ENCODE data around the gene NFIA. TPM values are rescaled to one million over a fixed set of nuclear protein-coding genes. Genes with fewer than 3 reads are reported as not detected.

Gene NFIA
- total and polyA plus RNA-seq, 10 of the 15 experiments (the other 5 are each of a cell fraction or from before 2014, with no cell fraction given), result 0.10 to 0.16 TPM; not detected in 8

DNA sequence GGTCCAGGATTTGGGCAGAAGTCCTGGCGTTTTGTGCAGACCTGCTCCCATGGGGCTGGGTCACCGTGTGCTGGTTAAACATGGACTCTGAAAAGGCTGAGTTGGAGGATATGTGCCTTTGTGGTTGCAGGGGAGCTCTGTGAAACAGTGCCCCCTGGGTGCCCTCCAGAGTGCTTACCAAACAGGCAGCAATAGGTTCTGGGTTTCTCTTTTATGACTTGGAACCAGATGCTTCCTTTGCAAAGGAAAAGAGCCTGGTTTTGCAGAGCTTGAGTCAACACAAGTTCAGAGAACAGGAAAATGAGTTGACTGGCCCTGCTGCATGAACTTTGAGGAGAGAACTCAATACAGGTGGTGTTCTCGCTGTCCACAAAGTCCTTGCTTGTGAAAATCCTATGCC lies 353.7 kb downstream of the NFIA start:
- CTCF ChIA-PET, result no interaction called here
- Histone ChIP-seq H3K27me3 (replicated peaks in 1 of 2; ENCODE audit: control insufficient read depth in 2 of 2, insufficient read depth in 2 of 2, low read length in 1 of 2) (no peaks in the 10 kb centered on the region; a peak in 1 of 4 replicates), H3K79me2 (ENCODE audit: control insufficient read depth, insufficient read depth, low read length) (no peaks in the 10 kb centered on the region), H3K4me2 (ENCODE audit: control insufficient read depth, insufficient read depth) (no peak overlapping the region), H3K9me3 (replicated peaks; ENCODE audit: control insufficient read depth, insufficient read depth, low read length) (no peaks in the 10 kb centered on the region), H3K4me1 (ENCODE audit: control insufficient read depth, insufficient read depth, low read length) (peaks cover 3% of the 10 kb centered on the region; the same call in 1 of the 2 replicates), H3K36me3 (ENCODE audit: control insufficient read depth in 2 of 2, insufficient read depth in 2 of 2, low read length in 1 of 2) (no peaks in the 10 kb centered on the region), H3K4me3 (no peak overlapping the region), H3K9ac (ENCODE audit: control insufficient read depth, insufficient read depth, low read length) (no peak overlapping the region), H3K27ac (ENCODE audit: control insufficient read depth, insufficient read depth) (no peak overlapping the region), H2AFZ (ENCODE audit: control insufficient read depth, low read depth, low read length) (no peak overlapping the region), H4K20me1 (ENCODE audit: control insufficient read depth, insufficient read depth) (no peaks in the 10 kb centered on the region)
- TF ChIP-seq RB1 (IDR thresholded peaks at IDR 0.05; ENCODE audit: borderline replicate concordance) (no peak), ZNF217 (IDR thresholded peaks at IDR 0.05) (no peak), MEF2B (IDR thresholded peaks at IDR 0.05; ENCODE audit: partially characterized antibody, poor library complexity, severe bottlenecking) (no peak), CTCF (IDR thresholded peaks at IDR 0.05 in 2 of 3, conservative IDR thresholded peaks at IDR 0.05 in 1 of 3; ENCODE audit: control insufficient read depth in 2 of 3, extremely low read depth in 1 of 3, insufficient read depth in 1 of 3, low read depth in 3 of 3, low read length in 3 of 3) (peak in 2 of 3 experiments; percentile 1 to 12; a peak in 1 of 6 replicates)
- FAIRE-seq (no peak), DNase-seq (ENCODE audit: low read depth, low spot score) (no peak), ATAC-seq (no peak)
- in situ Hi-C loops (cut with MboI), result no loop called here
- POLR2A ChIA-PET, result no interaction called here
- SMC1A ChIA-PET (ENCODE audit: uncharacterized antibody, unreplicated experiment), result interaction anchor here (1.2 kb wide), 1 partner anchor 148 kb away, joined by 3 read pairs; no protein-coding TSS in a partner anchor
- RAD21 ChIA-PET (ENCODE audit: unreplicated experiment), result no interaction called here
- intact Hi-C loops (cut with micrococcal nuclease; ENCODE audit: unreplicated experiment), result no loop called here
- no TSS peak for BruUV-seq (replicated peaks)
- 5% methylated on average over 3 of the region's 3 CpGs for WGBS (ENCODE audit: insufficient coverage, insufficient replicate concordance, low lambda C conversion rate, missing lambda C conversion rate)

DNA sequence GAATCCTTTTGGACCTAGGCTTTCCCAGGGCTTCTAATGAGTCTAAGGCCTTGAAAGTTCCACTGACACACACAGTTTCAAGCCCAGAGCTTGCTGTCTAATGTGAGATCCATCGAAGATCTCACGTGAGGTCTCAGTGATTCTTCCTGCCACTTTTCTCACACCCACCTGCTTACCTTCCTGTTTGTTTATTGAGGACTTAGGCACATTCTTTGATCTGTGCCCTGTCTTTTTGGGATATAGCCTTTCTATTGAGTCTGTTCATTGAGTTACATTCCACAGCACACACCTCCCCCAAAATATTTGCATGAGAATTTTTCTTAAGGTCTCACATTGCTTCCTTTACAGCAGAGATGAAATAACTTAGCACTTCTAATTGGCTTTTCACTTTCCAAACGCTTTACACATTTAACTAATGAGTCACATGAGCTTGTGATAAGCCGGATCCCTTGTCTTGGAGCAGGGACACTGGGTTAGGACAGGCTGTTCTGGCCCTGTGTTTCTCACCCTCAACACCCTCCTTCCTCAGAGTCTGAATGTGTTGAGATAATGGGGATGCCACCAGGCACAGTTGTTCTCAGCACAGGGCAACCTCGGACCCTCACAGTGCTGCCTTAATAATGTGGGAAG lies 354.2 kb downstream of the NFIA start:
- ChIA-PET SMC1A (ENCODE audit: uncharacterized antibody, unreplicated experiment) (interaction anchor here (1.0 to 2.1 kb wide), 3 partner anchors 10 to 459 kb away, joined by 3 to 8 read pairs (median 3); no protein-coding TSS in a partner anchor), POLR2A (no interaction called here), RAD21 (ENCODE audit: unreplicated experiment) (no interaction called here), CTCF (no interaction called here)
- DNase-seq (ENCODE audit: low read depth, low spot score) (no peak), ATAC-seq (no peak), FAIRE-seq (no peak)
- H3K9ac ChIP-seq (ENCODE audit: control insufficient read depth, insufficient read depth, low read length), result no peak overlapping the region
- 41% methylated on average over 5 of the region's 5 CpGs for WGBS (ENCODE audit: insufficient coverage, insufficient replicate concordance, low lambda C conversion rate, missing lambda C conversion rate)
- in situ Hi-C loops (cut with MboI) (no loop called here), intact Hi-C loops (cut with micrococcal nuclease; ENCODE audit: unreplicated experiment) (no loop called here)
- H3K4me1 ChIP-seq (ENCODE audit: control insufficient read depth, insufficient read depth, low read length), result peaks cover 3% of the 10 kb centered on the region; the same call in 1 of the 2 replicates
- H3K9me3 ChIP-seq (replicated peaks; ENCODE audit: control insufficient read depth, insufficient read depth, low read length), result no peaks in the 10 kb centered on the region
- no TSS peak for BruUV-seq (replicated peaks)
- H3K27me3 ChIP-seq (replicated peaks in 1 of 2; ENCODE audit: control insufficient read depth in 2 of 2, insufficient read depth in 2 of 2, low read length in 1 of 2), result no peaks in the 10 kb centered on the region; a peak in 1 of 4 replicates
- no peak overlapping the region for H2AFZ ChIP-seq (ENCODE audit: control insufficient read depth, low read depth, low read length)
- no peaks in the 10 kb centered on the region for H3K79me2 ChIP-seq (ENCODE audit: control insufficient read depth, insufficient read depth, low read length)
- H4K20me1 ChIP-seq (ENCODE audit: control insufficient read depth, insufficient read depth), result no peaks in the 10 kb centered on the region
- peak; percentile 14; the same call in 1 of the 2 replicates for TF ChIP-seq MTA2 (IDR thresholded peaks at IDR 0.05; ENCODE audit: low read depth)
- TF ChIP-seq GATAD2B (conservative IDR thresholded peaks at IDR 0.05; ENCODE audit: low read depth), result no peak
- H3K4me2 ChIP-seq (ENCODE audit: control insufficient read depth, insufficient read depth), result no peak overlapping the region
- H3K27ac ChIP-seq (ENCODE audit: control insufficient read depth, insufficient read depth), result no peak overlapping the region
- H3K4me3 ChIP-seq, result no peak overlapping the region
- H3K36me3 ChIP-seq (ENCODE audit: control insufficient read depth in 2 of 2, insufficient read depth in 2 of 2, low read length in 1 of 2), result no peaks in the 10 kb centered on the region

Measured in GM12878 (cell line).